ENCODE measurements around the gene SERPINB4. TPM values are rescaled to one million over a fixed set of nuclear protein-coding genes. Genes with fewer than 3 reads are reported as not detected.
"Not testable (repeated sequence)": the region's sequence is repeated elsewhere in the genome, so short reads cannot be mapped to it uniquely, and the experiment has no call there.

The SERPINB4 gene
- total RNA-seq, 1 experiment from 2014 or later = not detected

DNA sequence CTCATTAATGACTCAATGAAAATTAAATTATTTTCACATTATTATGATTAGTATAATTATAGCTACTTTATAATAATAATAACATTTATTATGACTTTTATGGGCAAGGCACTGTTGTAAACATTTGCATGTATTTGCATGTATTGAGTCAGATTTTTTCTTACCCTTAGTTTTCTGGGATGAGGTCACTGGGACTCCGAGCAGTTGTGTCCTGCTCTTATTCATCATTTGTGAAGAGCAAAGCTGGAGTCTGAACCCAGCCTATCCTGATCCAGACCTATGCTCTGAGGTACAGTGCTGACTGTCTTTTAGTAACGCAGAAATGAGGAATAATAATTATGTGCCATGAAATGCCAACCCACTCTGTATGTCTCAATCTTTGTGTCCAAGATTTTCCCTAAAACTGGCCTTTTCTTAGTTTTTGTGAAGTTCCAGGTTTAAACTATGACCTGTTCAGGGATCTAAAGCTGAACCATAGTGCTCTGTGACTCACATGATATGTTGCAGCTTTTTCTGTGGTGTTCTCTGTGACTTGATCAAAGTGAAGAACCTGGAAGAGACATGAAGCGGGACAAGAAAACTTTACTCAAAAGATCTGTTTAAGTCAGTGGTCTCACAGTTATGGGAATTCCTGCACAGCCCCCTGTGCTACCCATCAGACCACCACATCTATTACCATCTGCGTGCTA is 1.2 kb downstream of the SERPINB4 start:
- in situ Hi-C loops (cut with HindIII; ENCODE audit: low pct_unique_long_range_greater_than_20kb, low sequenced_read_pairs); DNase-seq (ENCODE audit: low read depth): not testable (repeated sequence)

DNA sequence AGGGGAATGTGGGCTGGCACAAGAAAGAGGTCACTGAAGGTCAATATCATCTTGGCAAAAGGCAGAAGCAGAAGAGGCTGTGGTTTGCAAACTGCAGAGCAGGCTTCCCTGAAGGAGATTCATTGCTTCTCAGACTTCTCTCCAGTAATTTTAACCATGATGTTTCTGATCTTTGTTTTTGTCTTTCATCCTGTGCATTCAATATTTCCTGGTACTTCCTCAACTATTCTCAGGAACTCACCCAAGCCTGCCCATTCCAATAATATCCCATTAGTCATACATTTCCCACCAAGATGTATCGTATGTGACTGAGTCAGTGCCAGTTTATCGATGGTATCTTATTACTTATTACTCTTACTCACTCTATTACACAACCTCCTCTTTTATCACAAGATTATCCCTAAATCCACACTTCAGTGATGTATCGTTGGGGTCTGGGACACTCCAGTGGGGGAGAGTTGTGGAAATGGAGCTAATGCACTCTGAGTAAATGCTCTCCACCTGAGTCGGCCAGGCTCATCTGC is 2.8 kb downstream of the SERPINB4 start:
- in situ Hi-C loops (cut with HindIII; ENCODE audit: low pct_unique_long_range_greater_than_20kb, low sequenced_read_pairs); DNase-seq (ENCODE audit: low read depth): not testable (repeated sequence)

DNA sequence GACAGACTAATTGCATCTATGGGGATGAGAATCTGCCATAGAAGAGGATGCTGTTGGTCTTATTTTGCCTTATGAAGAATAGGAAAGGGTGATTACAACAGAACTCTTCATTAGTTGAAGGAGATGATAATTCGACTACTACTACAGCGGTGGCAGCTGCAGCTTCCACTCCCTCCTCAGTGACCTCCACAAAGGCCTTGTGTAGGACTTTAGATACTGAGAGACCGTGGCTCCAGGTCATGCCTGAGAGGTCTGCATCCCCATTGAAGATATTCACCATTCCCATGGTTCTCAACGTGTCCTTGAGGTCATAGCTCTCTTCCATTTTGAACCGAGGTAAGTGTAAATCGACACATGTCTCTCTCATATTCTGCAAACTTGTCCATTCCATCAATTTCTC is 6.4 kb downstream of the SERPINB4 start:
- no peak for DNase-seq (ENCODE audit: low read depth)

DNA sequence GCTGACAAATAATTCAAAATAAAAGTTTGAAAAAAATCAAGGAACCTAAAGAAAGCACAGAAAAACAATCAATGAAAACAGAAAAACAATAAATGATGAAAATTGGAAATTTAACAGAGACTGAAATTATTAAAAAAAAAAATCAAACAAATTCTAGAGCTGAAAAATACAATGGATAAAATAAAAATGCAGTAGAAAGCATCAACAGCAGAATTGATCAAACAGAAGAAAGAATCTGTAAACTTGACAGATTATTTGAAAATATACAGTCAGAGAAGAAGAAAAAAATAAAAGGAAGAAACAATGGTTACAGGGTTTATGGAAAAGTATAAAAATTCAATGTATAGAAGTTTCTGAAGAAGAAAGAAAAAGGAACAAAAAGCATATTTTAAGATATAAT is 16.2 kb downstream of the SERPINB4 start:
- in situ Hi-C loops (cut with HindIII; ENCODE audit: low pct_unique_long_range_greater_than_20kb, low sequenced_read_pairs) = no loop called here

More for the DNA sequence above, 6.4 kb downstream of the SERPINB4 start:
- in situ Hi-C loops (cut with HindIII; ENCODE audit: low pct_unique_long_range_greater_than_20kb, low sequenced_read_pairs) = no loop called here

DNA sequence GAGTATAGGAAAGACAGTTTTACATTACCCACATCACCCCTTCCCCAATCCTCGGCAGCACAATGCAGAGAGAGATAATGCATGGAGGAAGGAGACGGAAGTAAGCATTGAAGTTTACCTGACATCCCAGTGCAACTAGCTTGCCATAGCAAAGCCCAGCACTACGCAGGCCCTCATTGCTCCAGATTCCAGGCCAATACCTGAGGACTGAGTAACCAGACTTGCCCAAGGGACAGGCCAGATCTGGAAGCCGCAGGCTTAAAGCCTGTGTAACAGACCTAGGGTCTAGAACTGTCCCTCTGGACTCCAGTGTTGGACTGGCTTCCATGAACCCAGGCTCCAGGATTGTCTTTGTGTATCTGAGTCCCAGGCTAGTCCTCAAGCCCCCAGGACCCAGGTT is 17.6 kb downstream of the SERPINB4 start:
- in situ Hi-C loops (cut with HindIII; ENCODE audit: low pct_unique_long_range_greater_than_20kb, low sequenced_read_pairs) = no loop called here
- DNase-seq (ENCODE audit: low read depth) = no peak

More for the DNA sequence above, 16.2 kb downstream of the SERPINB4 start:
- no peak for DNase-seq (ENCODE audit: low read depth)

DNA sequence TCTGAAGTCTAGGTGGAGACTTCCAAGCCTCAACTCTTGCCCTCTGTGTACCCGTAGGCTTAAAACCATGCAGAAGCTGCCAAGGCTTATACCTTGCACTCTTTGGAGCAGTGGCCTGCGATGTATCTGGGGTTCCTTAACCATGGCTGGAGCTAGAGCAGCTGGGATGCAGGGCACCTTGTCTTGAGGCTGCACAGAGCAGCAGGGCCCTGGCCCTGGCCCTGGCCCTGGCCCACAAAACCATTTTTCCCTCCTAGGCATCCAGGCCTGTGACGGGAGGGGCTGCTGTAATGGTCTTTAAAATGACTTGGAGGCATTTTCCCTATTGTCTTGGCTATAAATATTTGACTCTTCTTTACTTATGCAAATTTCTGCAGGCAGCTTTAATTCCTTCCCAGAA is 19.2 kb downstream of the SERPINB4 start:
- in situ Hi-C loops (cut with HindIII; ENCODE audit: low pct_unique_long_range_greater_than_20kb, low sequenced_read_pairs) = no loop called here
- no peak for DNase-seq (ENCODE audit: low read depth)

DNA sequence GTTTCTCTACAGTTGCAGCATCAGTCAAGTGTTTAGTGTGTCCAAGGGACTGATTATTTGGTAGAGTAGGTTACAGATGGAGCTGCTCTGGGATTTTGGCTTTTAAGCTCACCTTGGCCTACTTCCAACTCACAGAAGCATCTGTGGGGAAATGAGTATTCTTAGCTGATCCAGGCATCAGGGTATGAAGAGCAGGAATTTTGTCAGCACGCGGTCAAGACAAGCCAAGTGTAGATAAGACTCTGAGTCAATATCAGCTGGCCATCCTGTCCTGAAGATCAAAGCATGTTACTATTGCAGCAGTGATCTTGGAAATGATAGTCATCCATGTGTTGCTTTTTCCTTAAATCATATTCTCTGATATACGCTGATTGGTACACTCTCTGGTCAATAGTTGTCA is 24.4 kb downstream of the SERPINB4 start:
- no peak for DNase-seq (ENCODE audit: low read depth)
- in situ Hi-C loops (cut with HindIII; ENCODE audit: low pct_unique_long_range_greater_than_20kb, low sequenced_read_pairs) = no loop called here

DNA sequence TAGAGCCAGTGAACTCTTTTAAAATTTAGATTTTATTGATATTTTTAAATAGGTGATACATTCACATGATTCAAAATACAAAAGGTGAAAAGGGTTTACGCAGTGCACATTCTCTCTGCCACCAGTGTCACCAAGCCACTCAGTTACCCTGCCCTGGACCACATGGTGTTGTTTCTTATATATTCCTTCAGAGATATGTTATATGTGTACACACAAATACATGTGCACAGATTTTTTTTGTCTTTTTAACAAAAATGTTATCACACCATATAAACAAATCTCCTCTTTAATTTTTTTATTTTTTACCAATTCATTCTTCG is 26.2 kb downstream of the SERPINB4 start:
- DNase-seq (ENCODE audit: low read depth) = no peak
- in situ Hi-C loops (cut with HindIII; ENCODE audit: low pct_unique_long_range_greater_than_20kb, low sequenced_read_pairs) = no loop called here

DNA sequence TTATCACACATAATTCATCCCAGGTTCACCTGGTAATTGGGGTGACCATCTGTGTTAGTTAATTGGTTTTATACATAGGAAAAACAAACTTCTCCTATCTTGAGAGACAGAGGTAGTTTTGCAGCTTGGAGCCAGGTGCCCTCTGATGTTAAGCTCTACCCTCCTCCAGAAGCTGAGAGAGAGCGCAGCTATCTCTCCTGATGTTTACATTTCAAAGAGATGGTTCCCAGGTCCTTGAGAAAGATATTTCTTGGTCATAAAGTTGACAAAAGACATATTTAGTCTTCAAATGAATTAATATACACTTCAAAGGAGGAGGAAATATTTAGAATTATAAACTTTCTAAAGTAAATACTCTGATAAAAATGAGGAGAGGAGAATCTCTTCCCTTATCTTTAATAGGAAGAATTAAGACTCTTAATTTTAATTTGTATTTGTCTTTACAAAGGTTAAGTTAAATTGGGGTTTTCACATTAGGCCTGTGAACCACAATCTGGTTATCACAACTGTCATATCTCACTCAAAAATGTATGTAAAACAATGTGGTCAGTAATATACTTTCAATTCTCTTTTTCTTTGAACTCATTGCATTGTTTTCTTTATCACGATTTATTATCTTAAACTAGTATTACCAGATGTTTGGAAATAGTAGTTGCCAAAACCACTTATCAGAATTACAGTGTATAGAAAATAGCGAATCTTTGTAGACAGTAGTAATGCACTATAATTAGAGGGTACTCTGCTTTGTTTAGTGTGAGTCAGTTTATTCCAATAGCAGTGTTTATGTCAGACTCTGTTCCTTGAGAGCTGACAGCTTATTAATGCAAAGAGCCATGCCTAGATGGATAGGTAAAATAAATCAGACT is 26.8 kb downstream of the SERPINB4 start:
- DNase-seq (ENCODE audit: low read depth) = no peak
- in situ Hi-C loops (cut with HindIII; ENCODE audit: low pct_unique_long_range_greater_than_20kb, low sequenced_read_pairs) = no loop called here

DNA sequence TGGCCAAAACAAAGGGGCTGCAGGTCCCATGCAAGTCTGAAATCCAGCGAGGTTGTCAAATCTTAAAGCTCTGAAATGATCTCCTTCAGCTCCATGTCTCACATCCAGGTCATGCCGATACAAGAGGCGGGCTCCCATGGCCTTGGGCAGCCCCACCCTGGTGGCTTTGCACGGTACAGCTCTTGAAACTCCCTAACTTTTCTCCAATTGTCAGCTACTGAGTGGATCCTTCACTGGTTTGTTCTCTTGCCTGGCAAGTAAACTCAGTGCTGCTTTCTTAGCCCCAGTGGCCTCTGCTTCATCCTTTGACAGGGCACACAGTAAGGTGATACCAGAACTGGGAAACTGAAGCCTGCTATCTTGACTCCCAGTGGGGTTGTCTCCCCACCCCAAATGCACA is 30.6 kb downstream of the SERPINB4 start:
- no peak for DNase-seq (ENCODE audit: low read depth)
- in situ Hi-C loops (cut with HindIII; ENCODE audit: low pct_unique_long_range_greater_than_20kb, low sequenced_read_pairs) = no loop called here

DNA sequence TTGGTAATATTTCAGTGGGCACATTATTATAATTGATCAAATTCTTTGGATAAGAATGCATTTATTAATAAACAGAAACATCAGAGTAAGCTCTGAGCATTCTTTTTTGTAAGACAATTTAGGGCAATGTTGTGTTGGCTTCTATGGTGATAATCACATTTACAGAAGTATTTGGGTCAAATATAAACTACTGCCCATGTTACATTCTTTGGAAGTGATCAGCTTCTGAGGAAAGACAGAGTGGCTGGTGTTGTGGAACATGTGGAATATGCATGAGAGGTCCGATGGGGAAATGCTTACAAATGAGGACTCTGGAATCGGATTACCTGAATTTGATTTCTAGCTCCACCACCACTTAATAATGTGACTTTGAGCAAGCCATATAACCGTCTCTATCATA is 37.5 kb downstream of the SERPINB4 start:
- in situ Hi-C loops (cut with HindIII; ENCODE audit: low pct_unique_long_range_greater_than_20kb, low sequenced_read_pairs) = no loop called here
- DNase-seq (ENCODE audit: low read depth) = no peak

DNA sequence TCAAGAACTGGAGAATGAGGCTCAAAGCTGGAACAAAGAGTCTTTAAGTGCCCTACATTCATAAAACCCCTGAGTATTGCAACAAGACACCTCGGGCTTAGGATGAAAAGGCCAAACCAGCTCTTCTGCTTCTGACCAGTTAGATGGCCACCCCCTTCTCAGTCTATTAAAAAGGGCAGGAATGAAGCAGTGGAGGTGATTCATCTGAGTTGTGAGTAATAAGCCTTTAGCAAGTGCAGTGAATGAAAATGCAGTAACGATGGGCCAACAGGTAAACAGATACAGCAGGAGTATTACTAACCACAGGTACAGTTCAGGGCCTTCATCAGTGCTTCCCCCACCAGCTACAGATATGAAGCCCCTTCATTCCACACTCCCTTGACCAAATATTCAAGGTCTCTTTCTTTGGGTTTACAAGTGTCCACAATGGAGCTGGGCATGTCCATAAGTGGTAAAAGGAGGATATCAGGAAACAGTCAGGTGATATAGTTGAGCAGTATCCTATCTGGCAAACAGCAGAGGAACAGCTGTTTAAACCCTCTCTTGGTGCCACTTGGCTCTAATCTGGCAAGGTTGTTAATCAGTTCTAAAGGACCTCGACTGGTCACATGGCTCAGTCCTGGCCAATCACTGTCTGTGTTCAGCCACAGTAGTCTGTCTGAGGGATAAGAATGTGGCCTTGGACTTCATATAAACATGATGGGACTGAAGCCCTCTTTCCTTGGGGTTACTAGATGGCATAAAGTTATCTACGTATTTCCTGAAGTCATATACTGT is 39.1 kb downstream of the SERPINB4 start:
- in situ Hi-C loops (cut with HindIII; ENCODE audit: low pct_unique_long_range_greater_than_20kb, low sequenced_read_pairs) = no loop called here
- no peak for DNase-seq (ENCODE audit: low read depth)

DNA sequence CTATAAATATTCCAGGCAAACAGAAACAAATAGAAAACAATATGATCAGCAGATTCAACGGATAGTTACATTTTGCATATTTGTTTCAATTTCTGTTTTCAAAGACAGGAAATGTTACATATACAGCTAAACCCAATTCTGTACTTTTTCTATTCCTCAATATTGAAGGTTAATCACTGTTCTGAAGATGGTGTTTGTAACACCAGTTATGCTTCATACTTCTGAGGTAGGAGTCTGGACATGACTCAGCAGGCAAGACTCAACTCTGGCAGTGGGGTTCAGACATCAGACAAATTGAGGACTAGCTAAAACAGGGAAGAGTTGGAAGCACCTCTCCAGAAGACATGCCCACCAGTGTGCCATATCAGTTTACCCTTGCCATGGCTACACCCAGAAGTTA is 40.3 kb downstream of the SERPINB4 start:
- in situ Hi-C loops (cut with HindIII; ENCODE audit: low pct_unique_long_range_greater_than_20kb, low sequenced_read_pairs) = no loop called here

DNA sequence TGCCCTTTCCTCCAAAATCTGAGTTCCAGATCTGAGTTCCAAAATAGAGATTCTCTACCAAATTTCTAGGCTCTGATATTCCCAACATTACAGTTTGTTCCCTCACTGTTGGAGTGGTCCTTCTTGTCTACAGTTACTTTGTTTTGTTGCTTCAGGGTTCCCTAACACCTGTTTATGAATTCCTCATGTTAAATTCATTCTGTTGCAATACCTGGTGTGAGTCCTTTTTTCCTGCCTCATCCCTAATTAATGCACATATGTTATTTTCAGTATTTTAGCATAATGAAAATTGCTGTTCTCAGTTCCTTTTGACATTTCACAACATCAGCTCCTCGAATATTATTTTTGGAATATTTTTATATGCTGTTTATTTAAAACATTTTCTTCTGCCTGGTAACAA is 40.7 kb downstream of the SERPINB4 start:
- DNase-seq (ENCODE audit: low read depth) = no peak
- in situ Hi-C loops (cut with HindIII; ENCODE audit: low pct_unique_long_range_greater_than_20kb, low sequenced_read_pairs) = no loop called here

More for the DNA sequence above, 40.3 kb downstream of the SERPINB4 start:
- DNase-seq (ENCODE audit: low read depth) = no peak

DNA sequence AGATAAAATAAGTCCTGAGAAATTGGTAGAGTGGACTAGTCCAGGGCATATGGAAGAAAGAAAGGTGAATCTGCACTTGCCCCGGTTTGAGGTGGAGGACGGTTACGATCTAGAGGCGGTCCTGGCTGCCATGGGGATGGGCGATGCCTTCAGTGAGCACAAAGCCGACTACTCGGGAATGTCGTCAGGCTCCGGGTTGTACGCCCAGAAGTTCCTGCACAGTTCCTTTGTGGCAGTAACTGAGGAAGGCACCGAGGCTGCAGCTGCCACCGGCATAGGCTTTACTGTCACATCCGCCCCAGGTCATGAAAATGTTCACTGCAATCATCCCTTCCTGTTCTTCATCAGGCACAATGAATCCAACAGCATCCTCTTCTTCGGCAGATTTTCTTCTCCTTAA is 47.1 kb downstream of the SERPINB4 start:
- in situ Hi-C loops (cut with HindIII; ENCODE audit: low pct_unique_long_range_greater_than_20kb, low sequenced_read_pairs) = no loop called here
- DNase-seq (ENCODE audit: low read depth) = no peak

DNA sequence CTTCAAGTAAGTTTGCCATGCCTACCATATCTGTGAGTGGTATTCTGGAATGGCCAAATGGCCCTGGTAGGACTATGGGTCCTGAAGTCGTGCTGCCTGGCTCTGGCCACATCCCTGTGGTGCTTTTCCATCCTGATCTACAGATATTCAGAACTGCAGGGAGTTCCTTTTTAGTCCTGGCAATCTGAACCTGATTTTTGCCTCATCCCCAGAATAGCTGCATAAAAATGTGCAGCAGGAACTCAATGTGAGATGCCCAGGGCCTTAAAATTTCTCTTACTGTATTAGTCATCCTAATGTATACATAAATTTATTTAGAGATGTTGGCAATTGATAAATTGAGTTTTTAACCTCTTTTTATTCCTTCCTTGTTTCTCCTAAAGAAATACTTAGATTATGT is 51.6 kb downstream of the SERPINB4 start:
- in situ Hi-C loops (cut with HindIII; ENCODE audit: low pct_unique_long_range_greater_than_20kb, low sequenced_read_pairs) = no loop called here

DNA sequence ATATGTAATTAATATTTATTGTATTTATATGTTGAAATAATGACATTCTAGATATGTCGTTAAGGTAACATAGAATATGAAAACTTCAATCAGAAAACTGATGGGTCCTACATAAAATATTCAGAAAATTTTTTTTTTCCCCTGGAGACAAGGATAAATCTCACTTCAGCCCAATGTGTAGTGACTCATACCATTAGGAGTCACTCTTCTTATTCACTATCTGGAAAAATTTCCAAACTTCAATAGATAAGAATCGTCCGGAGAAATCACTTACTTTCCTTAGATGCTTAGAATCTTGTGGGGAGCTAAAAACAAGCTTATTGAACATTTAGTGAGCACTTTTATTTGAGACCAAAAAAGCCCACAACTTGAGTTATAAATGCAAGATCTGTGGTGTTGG is 52.3 kb downstream of the SERPINB4 start:
- in situ Hi-C loops (cut with HindIII; ENCODE audit: low pct_unique_long_range_greater_than_20kb, low sequenced_read_pairs) = no loop called here
- no peak for DNase-seq (ENCODE audit: low read depth)

More for the DNA sequence above, 51.6 kb downstream of the SERPINB4 start:
- DNase-seq (ENCODE audit: low read depth) = no peak

DNA sequence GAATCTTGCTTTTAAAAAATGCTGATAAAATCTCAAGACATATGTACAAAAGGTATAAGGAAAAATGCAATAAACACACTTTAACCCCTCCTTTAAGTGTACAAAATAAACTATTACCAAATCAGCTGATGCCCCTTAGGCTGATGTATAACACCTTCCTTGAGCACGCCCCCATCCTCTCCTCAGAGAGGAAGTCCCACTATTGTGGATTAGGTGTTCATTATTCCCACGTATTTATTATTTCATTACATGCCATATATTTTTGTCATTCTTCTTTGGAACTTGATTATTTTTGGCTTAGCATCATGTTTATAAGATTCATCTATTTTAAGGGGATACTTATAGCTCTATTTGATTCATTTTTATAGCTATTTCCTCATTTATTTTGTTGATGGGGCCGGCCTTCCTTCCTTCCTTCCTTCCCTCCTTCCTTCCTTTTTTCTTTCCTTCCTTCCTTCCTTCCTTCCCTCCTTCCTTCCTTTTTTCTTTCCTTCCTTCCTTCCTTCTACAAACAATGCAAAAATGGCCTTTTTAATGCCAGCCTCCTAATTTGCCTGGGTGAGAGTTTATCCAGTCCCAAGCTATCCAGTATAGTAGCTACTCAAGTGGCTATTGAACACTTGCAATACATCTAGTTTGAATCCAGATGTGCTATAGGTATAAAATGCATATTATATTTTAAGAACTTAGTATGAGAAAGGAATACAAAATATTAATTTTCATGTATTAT is 52.9 kb downstream of the SERPINB4 start:
- in situ Hi-C loops (cut with HindIII; ENCODE audit: low pct_unique_long_range_greater_than_20kb, low sequenced_read_pairs) = no loop called here

More for the DNA sequence above, 52.9 kb downstream of the SERPINB4 start:
- no peak for DNase-seq (ENCODE audit: low read depth)

All from Caki2 (cell line).